ENCODE measurements around the gene ESR1. TPM values are rescaled to one million over a fixed set of nuclear protein-coding genes. Genes with fewer than 3 reads are reported as not detected.

ESR1 gene
- polyA plus RNA-seq, 1 of the 3 experiments (the other 2 are of a cell fraction), result under 0.01 TPM

GRCh38 chr6:152004036-152004566 lies 196.6 kb downstream of the ESR1 start (continued):
- TF ChIP-seq CTCF (IDR thresholded peaks at IDR 0.05), result no peak
- TF ChIP-seq FOXM1 (IDR thresholded peaks at IDR 0.05; ENCODE audit: low read depth), result no peak
- TF ChIP-seq GATA2 (CRISPR knock-in tag; IDR thresholded peaks at IDR 0.05), result no peak
- no peak for TF ChIP-seq RXRA (IDR thresholded peaks at IDR 0.05; ENCODE audit: borderline replicate concordance, low read depth)
- TF ChIP-seq YY1 (IDR thresholded peaks at IDR 0.05; ENCODE audit: low read depth), result no peak
- no peak for TF ChIP-seq RAD21 (IDR thresholded peaks at IDR 0.05; ENCODE audit: low read length)

- Histone ChIP-seq H3K4me2 (no peak overlapping the region), H3K27me3 (ENCODE audit: insufficient read depth) (no peaks in the 10 kb centered on the region), H3K27ac (ENCODE audit: low read depth in 2 of 2, low read length in 1 of 2) (no peak overlapping the region), H3K4me1 (ENCODE audit: control insufficient read depth in 1 of 2, insufficient read depth in 2 of 2, low read depth in 1 of 2, low read length in 1 of 2) (no peaks in the 10 kb centered on the region), H3K9me3 (no peaks in the 10 kb centered on the region), H3K79me2 (ENCODE audit: insufficient read depth) (no peaks in the 10 kb centered on the region), H3K9me2 (no peaks in the 10 kb centered on the region), H3F3A (replicated peaks; ENCODE audit: insufficient read depth) (no peaks in the 10 kb centered on the region), H3K4me3 (ENCODE audit: low read depth in 2 of 2, low read length in 1 of 2) (no peak overlapping the region), H2AFZ (ENCODE audit: low read depth) (no peak overlapping the region), H3K9ac (no peak overlapping the region), H4K20me1 (ENCODE audit: insufficient read depth) (no peaks in the 10 kb centered on the region), H3K36me3 (replicated peaks in 1 of 2; ENCODE audit: control insufficient read depth in 1 of 2, insufficient read depth in 2 of 2, low read length in 1 of 2) (no peaks in the 10 kb centered on the region)
- WGBS (ENCODE audit: low lambda C conversion rate), result 18% methylated on average over 3 of the region's 3 CpGs
- POLR2A ChIA-PET, result no interaction called here
- CTCF ChIA-PET, result no interaction called here
- no peak for DNase-seq
- TF ChIP-seq NRF1 (IDR thresholded peaks at IDR 0.05; ENCODE audit: low read depth, low read length) (no peak), FOXM1 (IDR thresholded peaks at IDR 0.05; ENCODE audit: low read depth) (no peak), FOSL2 (IDR thresholded peaks at IDR 0.05; ENCODE audit: borderline replicate concordance, low read depth) (no peak), TEAD4 (IDR thresholded peaks at IDR 0.05; ENCODE audit: borderline replicate concordance, insufficient read depth) (no peak), ZBTB33 (IDR thresholded peaks at IDR 0.05; ENCODE audit: borderline replicate concordance, low read depth) (no peak), MXI1 (IDR thresholded peaks at IDR 0.05; ENCODE audit: low read depth, low read length) (no peak)
Observed at GRCh38 chr6:152004896-152005295, 197.4 kb downstream of the ESR1 start.

GRCh38 chr6:152008779-152009178 lies 201.3 kb downstream of the ESR1 start:
- ChIA-PET CTCF (no interaction called here), POLR2A (no interaction called here)
- no peak for DNase-seq
- no peaks in the 10 kb centered on the region for H3F3A ChIP-seq (replicated peaks; ENCODE audit: insufficient read depth)
- H3K9ac ChIP-seq, result no peak overlapping the region
- no peaks in the 10 kb centered on the region for H3K36me3 ChIP-seq (replicated peaks in 1 of 2; ENCODE audit: control insufficient read depth in 1 of 2, insufficient read depth in 2 of 2, low read length in 1 of 2)
- 27% methylated on average over 4 of the region's 4 CpGs for WGBS (ENCODE audit: low lambda C conversion rate)
- no peak overlapping the region for H2AFZ ChIP-seq (ENCODE audit: low read depth)
- no peak overlapping the region for H3K27ac ChIP-seq (ENCODE audit: low read depth in 2 of 2, low read length in 1 of 2)
- no peaks in the 10 kb centered on the region for H3K27me3 ChIP-seq (ENCODE audit: insufficient read depth)
- H3K4me2 ChIP-seq, result no peak overlapping the region
- no peaks in the 10 kb centered on the region for H4K20me1 ChIP-seq (ENCODE audit: insufficient read depth)
- no peaks in the 10 kb centered on the region for H3K79me2 ChIP-seq (ENCODE audit: insufficient read depth)
- H3K9me2 ChIP-seq, result no peaks in the 10 kb centered on the region
- no peaks in the 10 kb centered on the region for H3K9me3 ChIP-seq
- no peak overlapping the region for H3K4me3 ChIP-seq (ENCODE audit: low read depth in 2 of 2, low read length in 1 of 2)
- H3K4me1 ChIP-seq (ENCODE audit: control insufficient read depth in 1 of 2, insufficient read depth in 2 of 2, low read depth in 1 of 2, low read length in 1 of 2), result no peaks in the 10 kb centered on the region
- no peak for TF ChIP-seq POLR2AphosphoS5 (IDR thresholded peaks at IDR 0.05; ENCODE audit: low read depth, low read length)
- TF ChIP-seq TEAD4 (IDR thresholded peaks at IDR 0.05; ENCODE audit: borderline replicate concordance, insufficient read depth), result no peak
- no peak for TF ChIP-seq YY1 (IDR thresholded peaks at IDR 0.05; ENCODE audit: low read depth)
- TF ChIP-seq RFX5 (IDR thresholded peaks at IDR 0.05; ENCODE audit: low read length), result no peak
- TF ChIP-seq IRF3 (IDR thresholded peaks at IDR 0.05; ENCODE audit: low read depth, low read length), result no peak
- no peak for TF ChIP-seq ELF1 (IDR thresholded peaks at IDR 0.05)
- no peak for TF ChIP-seq MEF2A (IDR thresholded peaks at IDR 0.05; ENCODE audit: borderline replicate concordance, low read depth)
- no peak for TF ChIP-seq GABPA (IDR thresholded peaks at IDR 0.05; ENCODE audit: low read depth)
- TF ChIP-seq GATA2 (CRISPR knock-in tag; IDR thresholded peaks at IDR 0.05), result no peak
- no peak for TF ChIP-seq JUND (IDR thresholded peaks at IDR 0.05)
- TF ChIP-seq ZBTB33 (IDR thresholded peaks at IDR 0.05; ENCODE audit: borderline replicate concordance, low read depth), result no peak
- TF ChIP-seq EZH2phosphoT487 (IDR thresholded peaks at IDR 0.05; ENCODE audit: borderline replicate concordance, low read depth), result no peak

All from SK-N-SH (cell line).